Neural progenitor cell (in vitro differentiated cells): ENCODE results near the gene PPCDC. TPM values are rescaled to one million over a fixed set of nuclear protein-coding genes. Genes with fewer than 3 reads are reported as not detected.

Source experiments
- DNase-seq: peaks from one replicate; pipeline ENCODE4 v3.0.0-alpha.2; 2016; ENCODE audit warnings: low spot score
- H2AFZ ChIP-seq: fragments of 200-600 bp; sonication (generic); replicated peaks from 2 replicates; pipeline ENCODE4 v1.6.1; 2016; ENCODE audit warnings: antibody characterized with exemption
- H3F3A ChIP-seq: fragments of 200-600 bp; sonication (generic); 2 replicates; pipeline ENCODE4 v1.6.1; 2016; ENCODE audit warnings: antibody characterized with exemption, low read depth
- H3K27ac ChIP-seq: fragments of 200-600 bp; sonication (generic); 2 replicates; pipeline ENCODE4 v1.5.1; 2016; ENCODE audit warnings: mild to moderate bottlenecking
- H3K27me3 ChIP-seq: fragments of 200-600 bp; sonication (generic); 2 replicates; pipeline ENCODE4 v1.6.1; 2016; ENCODE audit warnings: mild to moderate bottlenecking, moderate library complexity
- H3K36me3 ChIP-seq: fragments of 200-600 bp; sonication (generic); 2 replicates; pipeline ENCODE4 v1.5.1; 2016
- H3K4me1 ChIP-seq: fragments of 200-600 bp; sonication (generic); 2 replicates; pipeline ENCODE4 v1.6.1; 2016; ENCODE audit warnings: mixed run types
- H3K4me2 ChIP-seq: fragments of 200-600 bp; sonication (generic); 2 replicates; pipeline ENCODE4 v1.6.1; 2016
- H3K4me3 ChIP-seq: fragments of 200-600 bp; sonication (generic); 2 replicates; pipeline ENCODE4 v1.5.1; 2016
- H3K79me2 ChIP-seq: fragments of 200-600 bp; sonication (generic); 2 replicates; pipeline ENCODE4 v1.6.1; 2016; ENCODE audit warnings: low read depth
- H3K9ac ChIP-seq: fragments of 200-600 bp; sonication (generic); 2 replicates; pipeline ENCODE4 v1.6.1; 2016
- H3K9me3 ChIP-seq: fragments of 200-600 bp; sonication (generic); 2 replicates; pipeline ENCODE4 v1.5.1; 2016; ENCODE audit warnings: low read depth
- H4K20me1 ChIP-seq: fragments of 200-600 bp; sonication (generic); 2 replicates; pipeline ENCODE4 v1.6.1; 2016; ENCODE audit warnings: low read depth
- H3K27ac Mint-ChIP-seq: 3 replicates; pipeline ENCODE4 v1.8.0; 2021; ENCODE audit warnings: mixed read lengths
- H3K27me3 Mint-ChIP-seq: 2 replicates; pipeline ENCODE4 v1.8.0; 2022; ENCODE audit warnings: low read depth, mild to moderate bottlenecking, inconsistent platforms, moderate library complexity, mixed read lengths; ENCODE audit not compliant: insufficient read depth
- H3K36me3 Mint-ChIP-seq: 3 replicates; pipeline ENCODE4 v1.8.0; 2021; ENCODE audit warnings: mixed read lengths
- H3K4me1 Mint-ChIP-seq: 3 replicates; pipeline ENCODE4 v1.8.0; 2021; ENCODE audit warnings: mixed read lengths
- H3K4me3 Mint-ChIP-seq: 3 replicates; pipeline ENCODE4 v1.8.0; 2021; ENCODE audit warnings: mild to moderate bottlenecking, moderate library complexity, mixed read lengths
- H3K9me3 Mint-ChIP-seq: 3 replicates; pipeline ENCODE4 v1.8.0; 2020; ENCODE audit warnings: mixed read lengths
- CTCF ChIP-seq: fragments of 200-600 bp; sonication (generic); IDR thresholded peaks from 2 replicates; pipeline ENCODE4 v1.5.1; 2017; ENCODE audit warnings: antibody characterized with exemption, mild to moderate bottlenecking
- EZH2 ChIP-seq: fragments of 200-600 bp; sonication (generic); IDR thresholded peaks from 2 replicates; pipeline ENCODE4 v1.6.1; 2017; ENCODE audit warnings: antibody characterized with exemption, mild to moderate bottlenecking, moderate library complexity
- EZH2phosphoT487 ChIP-seq: fragments of 200-600 bp; sonication (generic); IDR thresholded peaks from 2 replicates; pipeline ENCODE4 v1.6.1; 2017; ENCODE audit warnings: antibody characterized with exemption
- total RNA-seq: library from RNA; depleted of rRNA; stranded (reverse); fragments of >200 nt; gene quantifications from 2 replicates; pipeline ENCODE4 v1.2.3, GENCODE V29; 2015; ENCODE audit warnings: low replicate concordance

The PPCDC gene
- total RNA-seq, 1 donor from 2014 or later = 15.8 TPM

GRCh38 chr15:75030023-75030413 lies 6.6 kb downstream of the PPCDC start:
- no peak for DNase-seq
- peaks cover 7% of the 10 kb centered on the region for H3K36me3 Mint-ChIP-seq
- no peak for TF ChIP-seq EZH2
- TF ChIP-seq CTCF = no peak
- no peak for TF ChIP-seq EZH2phosphoT487

GRCh38 chr15:75030424-75030823 lies 7.0 kb downstream of the PPCDC start:
- Histone ChIP-seq H3K27me3 (no peaks in the 10 kb centered on the region), H3K9ac (no peak overlapping the region), H3F3A (no peaks in the 10 kb centered on the region), H3K36me3 (no peaks in the 10 kb centered on the region), H3K9me3 (no peaks in the 10 kb centered on the region), H3K27ac (no peak overlapping the region), H2AFZ (no peak overlapping the region), H3K79me2 (peaks cover 13% of the 10 kb centered on the region), H3K4me3 (no peak overlapping the region), H4K20me1 (peaks cover 6% of the 10 kb centered on the region), H3K4me1 (peaks cover 6% of the 10 kb centered on the region), H3K4me2 (no peak overlapping the region)
- H3K27me3 Mint-ChIP-seq = peaks cover 6% of the 10 kb centered on the region
- TF ChIP-seq EZH2phosphoT487 (no peak), EZH2 (no peak)
- no peaks in the 10 kb centered on the region for H3K9me3 Mint-ChIP-seq
- peak overlapping the region; percentile 55 for H3K27ac Mint-ChIP-seq
- peaks cover 7% of the 10 kb centered on the region for H3K4me1 Mint-ChIP-seq
- H3K4me3 Mint-ChIP-seq = no peak overlapping the region
- no peak for DNase-seq
- H3K36me3 Mint-ChIP-seq = peaks cover 7% of the 10 kb centered on the region

More at GRCh38 chr15:75030023-75030413, 6.6 kb downstream of the PPCDC start:
- H4K20me1 ChIP-seq = peaks cover 6% of the 10 kb centered on the region
- Mint-ChIP-seq H3K4me1 (peaks cover 7% of the 10 kb centered on the region), H3K27me3 (peaks cover 6% of the 10 kb centered on the region), H3K9me3 (no peaks in the 10 kb centered on the region), H3K27ac (no peak overlapping the region), H3K4me3 (no peak overlapping the region)
- H2AFZ ChIP-seq = no peak overlapping the region
- H3K4me3 ChIP-seq = no peak overlapping the region
- no peak overlapping the region for H3K9ac ChIP-seq
- H3K9me3 ChIP-seq = no peaks in the 10 kb centered on the region
- H3K27me3 ChIP-seq = no peaks in the 10 kb centered on the region
- no peak overlapping the region for H3K27ac ChIP-seq
- no peaks in the 10 kb centered on the region for H3K36me3 ChIP-seq
- H3K4me2 ChIP-seq = no peak overlapping the region
- peaks cover 6% of the 10 kb centered on the region for H3K4me1 ChIP-seq
- peaks cover 17% of the 10 kb centered on the region for H3K79me2 ChIP-seq
- H3F3A ChIP-seq = no peaks in the 10 kb centered on the region

GRCh38 chr15:75031848-75032247 lies 8.5 kb downstream of the PPCDC start:
- H3K27ac ChIP-seq = no peak overlapping the region
- H3K9ac ChIP-seq = no peak overlapping the region
- no peak for DNase-seq
- H3K4me3 Mint-ChIP-seq = no peak overlapping the region
- no peak overlapping the region for H3K4me3 ChIP-seq
- TF ChIP-seq CTCF (no peak), EZH2 (no peak), EZH2phosphoT487 (no peak)
- no peak overlapping the region for H3K4me2 ChIP-seq
- H3K79me2 ChIP-seq = peaks cover 9% of the 10 kb centered on the region
- no peaks in the 10 kb centered on the region for H3K9me3 ChIP-seq
- peaks cover 11% of the 10 kb centered on the region for H3K4me1 Mint-ChIP-seq
- no peak overlapping the region for H2AFZ ChIP-seq
- H3F3A ChIP-seq = no peaks in the 10 kb centered on the region
- H3K27ac Mint-ChIP-seq = no peak overlapping the region
- no peaks in the 10 kb centered on the region for H3K36me3 ChIP-seq
- H3K9me3 Mint-ChIP-seq = no peaks in the 10 kb centered on the region
- peaks cover 6% of the 10 kb centered on the region for H3K4me1 ChIP-seq
- peaks cover 6% of the 10 kb centered on the region for H4K20me1 ChIP-seq
- peaks cover 13% of the 10 kb centered on the region for H3K36me3 Mint-ChIP-seq
- H3K27me3 ChIP-seq = no peaks in the 10 kb centered on the region
- H3K27me3 Mint-ChIP-seq = peaks cover 6% of the 10 kb centered on the region

GRCh38 chr15:75032395-75032794 lies 9.0 kb downstream of the PPCDC start:
- no peak overlapping the region for H3K9ac ChIP-seq
- H2AFZ ChIP-seq = no peak overlapping the region
- H3K4me3 ChIP-seq = no peak overlapping the region
- no peak overlapping the region for H3K4me2 ChIP-seq
- H3K27ac Mint-ChIP-seq = no peak overlapping the region
- H3K9me3 Mint-ChIP-seq = no peaks in the 10 kb centered on the region
- peaks cover 14% of the 10 kb centered on the region for H3K4me1 Mint-ChIP-seq
- H3K4me1 ChIP-seq = peaks cover 6% of the 10 kb centered on the region
- peaks cover 10% of the 10 kb centered on the region for H3K27me3 Mint-ChIP-seq
- no peak overlapping the region for H3K4me3 Mint-ChIP-seq
- H3K36me3 Mint-ChIP-seq = peaks cover 17% of the 10 kb centered on the region
- peaks cover 6% of the 10 kb centered on the region for H4K20me1 ChIP-seq
- TF ChIP-seq EZH2 (no peak), EZH2phosphoT487 (no peak), CTCF (no peak)
- H3F3A ChIP-seq = no peaks in the 10 kb centered on the region
- peaks cover 9% of the 10 kb centered on the region for H3K79me2 ChIP-seq
- H3K27me3 ChIP-seq = no peaks in the 10 kb centered on the region
- H3K27ac ChIP-seq = no peak overlapping the region
- no peak for DNase-seq
- no peaks in the 10 kb centered on the region for H3K36me3 ChIP-seq
- no peaks in the 10 kb centered on the region for H3K9me3 ChIP-seq
